ENCODE results near the gene WDFY3. TPM values are rescaled to one million over a fixed set of nuclear protein-coding genes. Genes with fewer than 3 reads are reported as not detected.

WDFY3 gene
- total and polyA plus RNA-seq, 2 of the 13 experiments (the other 11 are each of a cell fraction or from before 2014, with no cell fraction given), result 16.7 to 24.5 TPM

GRCh38 chr4:84892950-84893349 is 73.5 kb downstream of the WDFY3 start:
- Histone ChIP-seq H3K36me3 (replicated peaks in 1 of 2; ENCODE audit: control insufficient read depth in 1 of 2, insufficient read depth in 2 of 2, low read length in 2 of 2) (0 out of 5 replicates have a peak, but pooled peaks cover 0 to 4% of the 10 kb centered on the region in 2 experiments), H4K20me1 (ENCODE audit: insufficient read depth, low read length) (no peaks in the 10 kb centered on the region), H3K4me2 (ENCODE audit: low read depth, low read length) (no peak overlapping the region), H3K4me3 (replicated peaks in 1 of 3; ENCODE audit: insufficient read depth in 1 of 3, low read depth in 2 of 3, low read length in 3 of 3) (no peak overlapping the region), H3K4me1 (ENCODE audit: insufficient read depth, low read length) (no peaks in the 10 kb centered on the region), H3K9me3 (ENCODE audit: low read length) (no peaks in the 10 kb centered on the region), H3K27me3 (ENCODE audit: control insufficient read depth in 1 of 2, insufficient read depth in 2 of 2, low read length in 2 of 2) (no peaks in the 10 kb centered on the region), H3K9ac (ENCODE audit: insufficient read depth, low read depth, low read length) (no peak overlapping the region), H2AFZ (ENCODE audit: low read length) (no peak overlapping the region), H3K27ac (ENCODE audit: extremely low read length, insufficient read depth, low read length) (no peak overlapping the region), H3K79me2 (ENCODE audit: insufficient read depth, low read length) (no peaks in the 10 kb centered on the region)
- FAIRE-seq, result no peak
- intact Hi-C loops (cut with micrococcal nuclease; ENCODE audit: unreplicated experiment), result no loop called here
- POLR2A ChIA-PET, result no interaction called here
- TF ChIP-seq CBX1 (IDR thresholded peaks at IDR 0.05; ENCODE audit: low read depth) (no peak), NR0B2 (CRISPR knock-in tag; IDR thresholded peaks at IDR 0.05) (no peak), POLR2A (IDR thresholded peaks at IDR 0.05; ENCODE audit: insufficient read depth in 1 of 2, low read depth in 2 of 2, low read length in 2 of 2) (no peak), KLF9 (CRISPR knock-in tag; IDR thresholded peaks at IDR 0.05; ENCODE audit: low read depth) (no peak), SMC3 (IDR thresholded peaks at IDR 0.05; ENCODE audit: low read length) (no peak), ZNF709 (CRISPR knock-in tag; IDR thresholded peaks at IDR 0.05) (no peak)
- in situ Hi-C loops (cut with HindIII; ENCODE audit: extremely low pct_ligation_motif_present, low pct_unique_long_range_greater_than_20kb), result no loop called here
- no peak for ATAC-seq
- BruUV-seq (replicated peaks), result no TSS peak
- CTCF ChIA-PET (ENCODE audit: low intra/inter-chr PET ratio, low total read pairs), result no interaction called here
- WGBS (ENCODE audit: low lambda C conversion rate), result 100% methylated on average over 1 of the region's 1 CpG
- DNase-seq (ENCODE audit: low spot score), result no peak

GRCh38 chr4:84887824-84888223 is 78.7 kb downstream of the WDFY3 start:
- H3K27ac ChIP-seq (ENCODE audit: extremely low read length, insufficient read depth, low read length), result no peak overlapping the region
- in situ Hi-C loops (cut with HindIII; ENCODE audit: extremely low pct_ligation_motif_present, low pct_unique_long_range_greater_than_20kb), result no loop called here
- intact Hi-C loops (cut with micrococcal nuclease; ENCODE audit: unreplicated experiment), result no loop called here

More at GRCh38 chr4:84887824-84888223, 78.7 kb downstream of the WDFY3 start:
- Histone ChIP-seq H3K4me2 (ENCODE audit: low read depth, low read length) (no peak overlapping the region), H3K9ac (ENCODE audit: insufficient read depth, low read depth, low read length) (no peak overlapping the region), H3K9me3 (ENCODE audit: low read length) (no peaks in the 10 kb centered on the region), H2AFZ (ENCODE audit: low read length) (no peak overlapping the region), H3K4me3 (replicated peaks in 1 of 3; ENCODE audit: insufficient read depth in 1 of 3, low read depth in 2 of 3, low read length in 3 of 3) (no peak overlapping the region), H3K4me1 (ENCODE audit: insufficient read depth, low read length) (no peaks in the 10 kb centered on the region), H3K79me2 (ENCODE audit: insufficient read depth, low read length) (no peaks in the 10 kb centered on the region), H3K27me3 (ENCODE audit: control insufficient read depth in 1 of 2, insufficient read depth in 2 of 2, low read length in 2 of 2) (no peaks in the 10 kb centered on the region), H3K36me3 (replicated peaks in 1 of 2; ENCODE audit: control insufficient read depth in 1 of 2, insufficient read depth in 2 of 2, low read length in 2 of 2) (peaks cover 0 to 6% of the 10 kb centered on the region in 2 experiments; a peak in 1 of 5 replicates), H4K20me1 (ENCODE audit: insufficient read depth, low read length) (no peaks in the 10 kb centered on the region)
- TF ChIP-seq ZNF570 (CRISPR knock-in tag; IDR thresholded peaks at IDR 0.05; ENCODE audit: borderline replicate concordance) (no peak), HNRNPLL (IDR thresholded peaks at IDR 0.05; ENCODE audit: low read depth, low read length, poor library complexity, severe bottlenecking) (no peak), ZNF335 (CRISPR knock-in tag; IDR thresholded peaks at IDR 0.05) (no peak), IKZF1 (IDR thresholded peaks at IDR 0.05) (no peak), RFX5 (IDR thresholded peaks at IDR 0.05; ENCODE audit: low read depth, low read length) (no peak), ZNF652 (CRISPR knock-in tag; IDR thresholded peaks at IDR 0.05; ENCODE audit: borderline replicate concordance, low read depth) (no peak), FLYWCH1 (CRISPR knock-in tag; IDR thresholded peaks at IDR 0.05) (no peak), GABPB1 (CRISPR knock-in tag; IDR thresholded peaks at IDR 0.05) (no peak), ZFY (CRISPR knock-in tag; IDR thresholded peaks at IDR 0.05) (no peak), GMEB1 (CRISPR knock-in tag; IDR thresholded peaks at IDR 0.05; ENCODE audit: borderline replicate concordance) (no peak), HHEX (CRISPR knock-in tag; IDR thresholded peaks at IDR 0.05) (no peak), KDM3A (CRISPR knock-in tag; IDR thresholded peaks at IDR 0.05; ENCODE audit: low read depth) (no peak), THAP8 (CRISPR knock-in tag; IDR thresholded peaks at IDR 0.05; ENCODE audit: borderline replicate concordance) (no peak), SNAPC5 (CRISPR knock-in tag; IDR thresholded peaks at IDR 0.05; ENCODE audit: borderline replicate concordance) (no peak)
- DNase-seq (ENCODE audit: low spot score) (no peak), FAIRE-seq (no peak), ATAC-seq (no peak)
- CTCF ChIA-PET (ENCODE audit: low intra/inter-chr PET ratio, low total read pairs), result no interaction called here
- 99% methylated on average over 2 of the region's 2 CpGs for WGBS (ENCODE audit: low lambda C conversion rate)
- BruUV-seq (replicated peaks), result no TSS peak
- POLR2A ChIA-PET, result no interaction called here
